Neural cell (in vitro differentiated cells): ENCODE data around the gene HSH2D. TPM values are rescaled to one million over a fixed set of nuclear protein-coding genes. Genes with fewer than 3 reads are reported as not detected.

Experiments used
- H2AFZ ChIP-seq: fragments of 200-600, 300-800 bp; sonication (generic), shearing (Covaris generic); 2 replicates; pipeline ENCODE4 v1.6.0; 2014; ENCODE audit warnings: low read depth, mild to moderate bottlenecking, antibody characterized with exemption, low read length, moderate library complexity
- H3F3A ChIP-seq: fragments of 200-600 bp; shearing (Covaris generic); 2 replicates; pipeline ENCODE4 v1.6.1; 2016; ENCODE audit warnings: mild to moderate bottlenecking, moderate library complexity, mixed read lengths, antibody characterized with exemption, low read length; ENCODE audit not compliant: insufficient read depth, poor library complexity, severe bottlenecking
- H3K27ac ChIP-seq: fragments of 200-600, 300-800 bp; sonication (generic), shearing (Covaris generic); 2 replicates; pipeline ENCODE4 v1.5.1; 2014; ENCODE audit warnings: mild to moderate bottlenecking, low read length, moderate library complexity
- H3K27me3 ChIP-seq: fragments of 300-800, 200-600 bp; sonication (generic), shearing (Covaris generic); 2 replicates; pipeline ENCODE4 v1.6.0; 2014; ENCODE audit warnings: mild to moderate bottlenecking, low read depth, low read length, moderate library complexity; ENCODE audit not compliant: insufficient read depth
- H3K36me3 ChIP-seq: fragments of 300-800, 200-600 bp; sonication (generic), shearing (Covaris generic); 2 replicates; pipeline ENCODE4 v1.5.1; 2014; ENCODE audit warnings: mild to moderate bottlenecking, antibody characterized with exemption, low read length, moderate library complexity; ENCODE audit not compliant: insufficient read depth
- H3K4me2 ChIP-seq: fragments of 300-800, 200-600 bp; sonication (generic), shearing (Covaris generic); 2 replicates; pipeline ENCODE4 v1.6.0; 2014; ENCODE audit warnings: mild to moderate bottlenecking, low read length
- H3K4me3 ChIP-seq: fragments of 300-800, 200-600 bp; sonication (generic), shearing (Covaris generic); 2 replicates; pipeline ENCODE4 v1.5.1; 2014; ENCODE audit warnings: mild to moderate bottlenecking, low read length, moderate library complexity
- H3K79me2 ChIP-seq: fragments of 200-600 bp; shearing (Covaris generic); replicated peaks from 2 replicates; pipeline ENCODE4 v1.6.0; 2014; ENCODE audit warnings: mild to moderate bottlenecking, low read length, moderate library complexity; ENCODE audit not compliant: insufficient read depth
- H3K9ac ChIP-seq: fragments of 300-800, 200-600 bp; sonication (generic), shearing (Covaris generic); 2 replicates; pipeline ENCODE4 v1.6.1; 2016; ENCODE audit warnings: mild to moderate bottlenecking, low read length, mixed read lengths
- H3K9me2 ChIP-seq: fragments of 200-600 bp; shearing (Covaris generic); 2 replicates; pipeline ENCODE4 v1.6.1; 2016; ENCODE audit warnings: mild to moderate bottlenecking, low read length, mixed read lengths; ENCODE audit not compliant: insufficient read depth
- H3K9me3 ChIP-seq: fragments of 200-600, 300-800 bp; sonication (generic), shearing (Covaris generic); 2 replicates; pipeline ENCODE4 v1.6.1; 2016; ENCODE audit warnings: mild to moderate bottlenecking, mixed run types, low read length, moderate library complexity, mixed read lengths
- H4K20me1 ChIP-seq: fragments of 200-600 bp; shearing (Covaris generic); 2 replicates; pipeline ENCODE4 v1.6.1; 2016; ENCODE audit warnings: mild to moderate bottlenecking, mixed run types; ENCODE audit not compliant: insufficient read depth
- CTCF ChIP-seq: fragments of 450-650 bp; IDR thresholded peaks from 2 replicates; pipeline ENCODE4 v1.5.1; 2014; ENCODE audit warnings: antibody characterized with exemption, mild to moderate bottlenecking, moderate library complexity; ENCODE audit not compliant: poor library complexity, severe bottlenecking
- EP300 ChIP-seq: fragments of 450-650 bp; conservative IDR thresholded peaks from 2 replicates; pipeline ENCODE4 v1.6.1; 2014; ENCODE audit warnings: antibody characterized with exemption, mild to moderate bottlenecking, moderate library complexity; ENCODE audit not compliant: poor library complexity, severe bottlenecking
- EZH2 ChIP-seq: fragments of 200-600, 300-800 bp; shearing (Covaris generic), sonication (generic); IDR thresholded peaks from 2 replicates; pipeline ENCODE4 v1.6.1; 2014; ENCODE audit warnings: antibody characterized with exemption, low read length, borderline replicate concordance, mild to moderate bottlenecking; ENCODE audit not compliant: insufficient read depth, poor library complexity, severe bottlenecking
- MXI1 ChIP-seq: fragments of 450-650 bp; conservative IDR thresholded peaks from 2 replicates; pipeline ENCODE4 v1.6.1; 2014; ENCODE audit warnings: antibody characterized with exemption, mild to moderate bottlenecking; ENCODE audit not compliant: poor library complexity, severe bottlenecking
- POLR2AphosphoS5 ChIP-seq: IDR thresholded peaks from 2 replicates; pipeline ENCODE4 v1.6.1; 2012
- RAD21 ChIP-seq: fragments of 450-650 bp; conservative IDR thresholded peaks from 2 replicates; pipeline ENCODE4 v1.6.1; 2014; ENCODE audit warnings: antibody characterized with exemption, mild to moderate bottlenecking, moderate library complexity
- SMC3 ChIP-seq: fragments of 450-650 bp; conservative IDR thresholded peaks from 2 replicates; pipeline ENCODE4 v1.6.1; 2014; ENCODE audit warnings: antibody characterized with exemption, mild to moderate bottlenecking, moderate library complexity; ENCODE audit not compliant: poor library complexity
- TAF1 ChIP-seq: IDR thresholded peaks from 2 replicates; pipeline ENCODE4 v1.6.1; 2012; ENCODE audit warnings: low read depth
- polyA plus RNA-seq: library from polyadenylated mRNA; depleted of rRNA; stranded (reverse); fragments of >200 nt; gene quantifications from 2 replicates; pipeline ENCODE4 v1.2.3, GENCODE V29; 2014
- TF ChIP-seq, protein P1 (sequence below): IDR thresholded peaks from 2 replicates; pipeline ENCODE4 v1.6.1; 2012; ENCODE audit warnings: borderline replicate concordance

The HSH2D gene
- polyA plus RNA-seq, 1 donor from 2014 or later = not detected

GRCh38 chr19:16156904-16157303 is 13.4 kb downstream of the HSH2D start:
- Histone ChIP-seq H4K20me1 (no peaks in the 10 kb centered on the region), H3K9me3 (no peaks in the 10 kb centered on the region)
- TF ChIP-seq EP300 (no peak), SMC3 (no peak), EZH2 (no peak), POLR2AphosphoS5 (no peak), RAD21 (no peak), CTCF (no peak), TAF1 (no peak), MXI1 (no peak)
- TF ChIP-seq, protein P1, sequence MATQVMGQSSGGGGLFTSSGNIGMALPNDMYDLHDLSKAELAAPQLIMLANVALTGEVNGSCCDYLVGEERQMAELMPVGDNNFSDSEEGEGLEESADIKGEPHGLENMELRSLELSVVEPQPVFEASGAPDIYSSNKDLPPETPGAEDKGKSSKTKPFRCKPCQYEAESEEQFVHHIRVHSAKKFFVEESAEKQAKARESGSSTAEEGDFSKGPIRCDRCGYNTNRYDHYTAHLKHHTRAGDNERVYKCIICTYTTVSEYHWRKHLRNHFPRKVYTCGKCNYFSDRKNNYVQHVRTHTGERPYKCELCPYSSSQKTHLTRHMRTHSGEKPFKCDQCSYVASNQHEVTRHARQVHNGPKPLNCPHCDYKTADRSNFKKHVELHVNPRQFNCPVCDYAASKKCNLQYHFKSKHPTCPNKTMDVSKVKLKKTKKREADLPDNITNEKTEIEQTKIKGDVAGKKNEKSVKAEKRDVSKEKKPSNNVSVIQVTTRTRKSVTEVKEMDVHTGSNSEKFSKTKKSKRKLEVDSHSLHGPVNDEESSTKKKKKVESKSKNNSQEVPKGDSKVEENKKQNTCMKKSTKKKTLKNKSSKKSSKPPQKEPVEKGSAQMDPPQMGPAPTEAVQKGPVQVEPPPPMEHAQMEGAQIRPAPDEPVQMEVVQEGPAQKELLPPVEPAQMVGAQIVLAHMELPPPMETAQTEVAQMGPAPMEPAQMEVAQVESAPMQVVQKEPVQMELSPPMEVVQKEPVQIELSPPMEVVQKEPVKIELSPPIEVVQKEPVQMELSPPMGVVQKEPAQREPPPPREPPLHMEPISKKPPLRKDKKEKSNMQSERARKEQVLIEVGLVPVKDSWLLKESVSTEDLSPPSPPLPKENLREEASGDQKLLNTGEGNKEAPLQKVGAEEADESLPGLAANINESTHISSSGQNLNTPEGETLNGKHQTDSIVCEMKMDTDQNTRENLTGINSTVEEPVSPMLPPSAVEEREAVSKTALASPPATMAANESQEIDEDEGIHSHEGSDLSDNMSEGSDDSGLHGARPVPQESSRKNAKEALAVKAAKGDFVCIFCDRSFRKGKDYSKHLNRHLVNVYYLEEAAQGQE = no peak

DNA sequence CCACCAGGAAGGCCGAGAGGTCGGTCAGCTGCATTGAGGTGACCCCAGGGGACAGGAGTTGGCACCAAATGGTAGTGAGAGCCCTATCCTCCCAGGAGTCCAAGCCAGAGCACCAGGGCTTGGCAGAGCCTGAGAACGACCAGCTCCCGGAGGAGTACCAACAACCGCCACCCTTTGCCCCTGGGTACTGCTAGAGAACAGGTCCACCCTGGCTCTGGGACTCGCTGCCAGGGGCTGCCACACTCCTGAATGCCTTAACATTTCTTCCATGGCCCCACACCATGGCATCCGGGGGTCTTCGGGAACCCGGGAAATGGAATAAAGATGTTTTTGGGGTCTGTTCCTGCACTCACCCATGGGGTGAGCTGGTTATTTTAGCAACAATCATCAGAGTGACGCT is 14.1 kb downstream of the HSH2D start:
- no peaks in the 10 kb centered on the region for H4K20me1 ChIP-seq
- H3K36me3 ChIP-seq = no peaks in the 10 kb centered on the region
- H3K9me2 ChIP-seq = no peaks in the 10 kb centered on the region
- no peaks in the 10 kb centered on the region for H3K9me3 ChIP-seq
- TF ChIP-seq EP300 = no peak
- TF ChIP-seq TAF1 = no peak
- TF ChIP-seq, protein P1 = no peak
- no peak for TF ChIP-seq CTCF
- TF ChIP-seq EZH2 = no peak
- no peak for TF ChIP-seq SMC3
- no peak for TF ChIP-seq POLR2AphosphoS5
- no peak for TF ChIP-seq MXI1
- no peak for TF ChIP-seq RAD21
- no peak overlapping the region for H3K9ac ChIP-seq
- H3K4me3 ChIP-seq = no peak overlapping the region
- H2AFZ ChIP-seq = no peak overlapping the region
- no peaks in the 10 kb centered on the region for H3K27me3 ChIP-seq
- H3K79me2 ChIP-seq = no peaks in the 10 kb centered on the region
- no peaks in the 10 kb centered on the region for H3F3A ChIP-seq
- no peak overlapping the region for H3K4me2 ChIP-seq
- no peak overlapping the region for H3K27ac ChIP-seq

More at GRCh38 chr19:16156904-16157303, 13.4 kb downstream of the HSH2D start:
- no peak overlapping the region for H3K4me3 ChIP-seq
- no peak overlapping the region for H2AFZ ChIP-seq
- no peaks in the 10 kb centered on the region for H3F3A ChIP-seq
- H3K27ac ChIP-seq = no peak overlapping the region
- H3K9me2 ChIP-seq = no peaks in the 10 kb centered on the region
- no peak overlapping the region for H3K9ac ChIP-seq
- no peaks in the 10 kb centered on the region for H3K27me3 ChIP-seq
- no peaks in the 10 kb centered on the region for H3K79me2 ChIP-seq
- H3K4me2 ChIP-seq = no peak overlapping the region
- no peaks in the 10 kb centered on the region for H3K36me3 ChIP-seq
